NB4 (cell line): Measurements from ENCODE around the gene ACSM6.

Experiments used
- DNase-seq: peaks from one replicate; pipeline ENCODE4 v3.0.0; 2010; ENCODE audit warnings: low read depth
- H3K4me3 ChIP-seq: one replicate; pipeline ENCODE4 v1.5.1; 2011; ENCODE audit warnings: mild to moderate bottlenecking, low read depth, low read length, moderate library complexity
- MYC ChIP-seq: IDR thresholded peaks from 2 replicates; pipeline ENCODE4 v1.6.1; 2011; ENCODE audit warnings: low read depth, low read length
- POLR2A ChIP-seq: IDR thresholded peaks from 2 replicates; pipeline ENCODE4 v1.6.1; 2011; ENCODE audit warnings: mild to moderate bottlenecking; ENCODE audit not compliant: insufficient read length; ENCODE audit errors: extremely low read depth
- TF ChIP-seq, protein P1 (sequence below): IDR thresholded peaks from one replicate; pipeline ENCODE4 v1.5.1; 2012; ENCODE audit warnings: low read depth, low read length
- TF ChIP-seq, protein P2 (sequence below): IDR thresholded peaks from 2 replicates; pipeline ENCODE4 v1.6.1; 2011; ENCODE audit warnings: low read depth, low read length

The ACSM6 gene

DNA sequence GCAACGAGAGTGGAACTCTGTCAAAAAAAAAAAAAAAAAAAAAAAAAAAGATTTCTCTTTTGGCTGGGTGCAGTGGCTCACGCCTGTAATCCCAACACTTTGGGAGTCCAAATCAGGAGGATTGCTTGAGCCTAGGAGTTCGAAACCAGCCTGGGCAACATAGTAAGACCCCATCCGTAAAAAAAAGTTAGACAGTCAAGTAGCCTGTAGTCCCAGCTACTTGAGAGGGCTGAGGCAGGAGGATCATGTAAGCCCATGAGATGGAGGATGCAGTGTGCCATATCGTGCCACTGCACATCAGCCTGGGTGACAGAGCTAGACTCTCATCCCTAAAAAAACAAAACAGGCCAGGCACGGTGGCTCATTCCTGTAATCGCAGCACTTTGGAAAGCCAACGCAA lies 71.5 kb downstream of the ACSM6 start:
- DNase-seq: no peak
- TF ChIP-seq POLR2A (no peak), MYC (no peak)
- TF ChIP-seq, protein P1, sequence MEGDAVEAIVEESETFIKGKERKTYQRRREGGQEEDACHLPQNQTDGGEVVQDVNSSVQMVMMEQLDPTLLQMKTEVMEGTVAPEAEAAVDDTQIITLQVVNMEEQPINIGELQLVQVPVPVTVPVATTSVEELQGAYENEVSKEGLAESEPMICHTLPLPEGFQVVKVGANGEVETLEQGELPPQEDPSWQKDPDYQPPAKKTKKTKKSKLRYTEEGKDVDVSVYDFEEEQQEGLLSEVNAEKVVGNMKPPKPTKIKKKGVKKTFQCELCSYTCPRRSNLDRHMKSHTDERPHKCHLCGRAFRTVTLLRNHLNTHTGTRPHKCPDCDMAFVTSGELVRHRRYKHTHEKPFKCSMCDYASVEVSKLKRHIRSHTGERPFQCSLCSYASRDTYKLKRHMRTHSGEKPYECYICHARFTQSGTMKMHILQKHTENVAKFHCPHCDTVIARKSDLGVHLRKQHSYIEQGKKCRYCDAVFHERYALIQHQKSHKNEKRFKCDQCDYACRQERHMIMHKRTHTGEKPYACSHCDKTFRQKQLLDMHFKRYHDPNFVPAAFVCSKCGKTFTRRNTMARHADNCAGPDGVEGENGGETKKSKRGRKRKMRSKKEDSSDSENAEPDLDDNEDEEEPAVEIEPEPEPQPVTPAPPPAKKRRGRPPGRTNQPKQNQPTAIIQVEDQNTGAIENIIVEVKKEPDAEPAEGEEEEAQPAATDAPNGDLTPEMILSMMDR: no peak
- TF ChIP-seq, protein P2, sequence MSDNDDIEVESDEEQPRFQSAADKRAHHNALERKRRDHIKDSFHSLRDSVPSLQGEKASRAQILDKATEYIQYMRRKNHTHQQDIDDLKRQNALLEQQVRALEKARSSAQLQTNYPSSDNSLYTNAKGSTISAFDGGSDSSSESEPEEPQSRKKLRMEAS: no peak
- H3K4me3 ChIP-seq: no peak overlapping the region

DNA sequence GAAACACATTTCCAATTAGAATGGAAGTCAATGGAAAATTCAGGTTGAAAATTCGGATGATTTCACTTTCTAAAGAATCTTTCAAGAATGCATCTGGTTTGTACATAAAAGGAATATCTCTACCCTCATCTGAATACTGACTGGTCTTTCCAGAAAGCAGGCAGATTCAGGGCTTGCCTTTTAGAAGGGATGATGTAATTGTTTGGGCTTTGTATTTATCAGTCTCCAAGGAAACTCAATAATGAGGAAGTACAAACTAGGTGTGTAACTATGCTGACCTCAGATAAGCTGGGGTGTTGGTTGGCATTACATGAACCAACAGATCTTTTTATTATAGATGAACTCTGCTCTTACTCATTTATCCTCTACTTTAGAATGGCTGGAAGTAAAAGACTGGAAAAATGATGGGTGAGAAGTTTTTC lies 72.6 kb downstream of the ACSM6 start:
- peak; percentile 52 for DNase-seq
- TF ChIP-seq, protein P2: no peak
- TF ChIP-seq, protein P1: no peak
- TF ChIP-seq MYC: no peak
- TF ChIP-seq POLR2A: no peak
- no peak overlapping the region for H3K4me3 ChIP-seq

DNA sequence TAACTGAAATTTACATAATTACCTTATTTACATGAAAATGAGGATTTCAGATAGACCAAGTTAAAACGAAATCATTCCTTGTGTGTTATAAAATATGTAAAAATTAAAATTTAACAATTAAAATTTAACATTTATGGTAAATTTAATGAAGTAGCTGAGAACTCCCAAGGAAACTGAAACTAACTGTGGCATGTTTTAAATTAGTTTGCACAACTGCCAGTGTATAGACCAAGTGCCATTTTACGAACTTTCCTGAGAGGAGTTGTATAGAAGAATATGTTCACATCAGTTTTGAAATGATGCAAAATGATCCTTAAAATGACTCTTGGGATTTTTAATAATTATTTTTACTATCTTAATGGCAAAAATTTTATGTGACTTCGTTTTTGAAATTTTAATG lies 73.2 kb downstream of the ACSM6 start:
- no peak for DNase-seq
- H3K4me3 ChIP-seq: no peak overlapping the region
- TF ChIP-seq, protein P2: no peak
- TF ChIP-seq, protein P1: no peak
- TF ChIP-seq POLR2A (no peak), MYC (no peak)

DNA sequence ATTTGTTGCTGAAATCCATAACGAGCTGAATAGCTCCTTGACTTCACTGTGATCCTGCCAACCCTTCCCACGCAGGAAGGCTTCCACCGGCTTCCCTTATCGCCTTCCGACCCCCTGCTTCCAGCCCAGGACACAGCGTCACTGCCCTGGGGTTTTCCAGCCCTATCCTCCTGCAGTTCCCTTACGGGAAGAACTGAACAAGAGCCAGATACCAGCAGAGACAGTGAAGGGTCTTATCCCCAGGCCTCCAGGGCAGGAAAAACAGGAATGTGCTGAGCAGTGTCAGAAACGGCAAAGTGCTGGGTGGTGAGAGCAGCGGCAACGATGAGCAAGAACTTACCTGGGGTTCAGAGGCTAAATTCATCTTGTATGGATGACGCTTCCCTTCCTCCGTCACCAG lies 74.4 kb downstream of the ACSM6 start:
- no peak for DNase-seq
- no peak overlapping the region for H3K4me3 ChIP-seq
- TF ChIP-seq, protein P1: no peak
- no peak for TF ChIP-seq MYC
- no peak for TF ChIP-seq POLR2A

DNA sequence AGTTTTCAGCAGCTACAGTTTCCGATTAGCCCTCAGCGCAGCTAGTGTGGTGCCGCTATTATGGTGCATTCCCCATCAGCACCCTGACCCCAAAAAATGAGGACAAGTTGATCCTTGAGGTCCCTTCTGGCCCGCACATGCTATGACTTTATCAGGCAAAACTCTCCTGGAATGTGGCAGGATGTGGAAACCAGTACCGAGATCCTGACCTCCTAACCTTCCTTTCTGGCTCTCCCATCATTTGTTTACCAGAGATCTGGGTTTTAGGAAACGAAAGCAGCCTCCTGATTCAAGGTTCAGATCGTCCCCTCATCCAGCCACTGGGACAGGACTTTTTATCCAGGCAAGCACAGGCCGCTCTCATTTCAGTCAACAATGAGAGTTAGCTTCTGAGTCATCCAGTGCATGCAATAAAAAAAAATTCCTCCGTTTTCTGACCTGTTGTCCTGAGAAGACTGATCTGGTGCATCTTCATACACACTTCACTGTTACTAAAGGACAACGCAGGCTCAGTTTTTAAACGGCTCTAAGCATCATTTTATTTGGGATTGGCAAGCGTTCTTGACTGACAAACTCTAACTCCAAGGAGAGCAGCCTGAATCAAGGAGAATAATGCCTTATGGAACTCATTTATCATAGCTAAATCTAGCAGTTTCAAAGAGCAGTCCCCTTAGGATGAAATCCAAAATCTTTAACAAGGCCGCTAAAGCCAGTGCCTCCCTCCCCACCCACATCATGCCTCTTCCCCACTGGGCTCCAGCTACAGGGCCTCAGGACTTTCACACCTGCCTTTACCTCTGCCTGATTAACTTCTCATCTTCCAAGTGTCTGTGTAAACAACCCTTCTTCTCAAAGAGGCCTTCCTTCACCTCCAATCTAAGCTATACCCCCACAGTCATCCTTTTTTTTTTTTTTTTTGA lies 79.6 kb downstream of the ACSM6 start:
- TF ChIP-seq, protein P1: no peak
- TF ChIP-seq, protein P2: no peak
- TF ChIP-seq POLR2A (no peak), MYC (no peak)
- no peak overlapping the region for H3K4me3 ChIP-seq
- no peak for DNase-seq
